ENCODE measurements around the gene APH1B.

The APH1B gene

DNA sequence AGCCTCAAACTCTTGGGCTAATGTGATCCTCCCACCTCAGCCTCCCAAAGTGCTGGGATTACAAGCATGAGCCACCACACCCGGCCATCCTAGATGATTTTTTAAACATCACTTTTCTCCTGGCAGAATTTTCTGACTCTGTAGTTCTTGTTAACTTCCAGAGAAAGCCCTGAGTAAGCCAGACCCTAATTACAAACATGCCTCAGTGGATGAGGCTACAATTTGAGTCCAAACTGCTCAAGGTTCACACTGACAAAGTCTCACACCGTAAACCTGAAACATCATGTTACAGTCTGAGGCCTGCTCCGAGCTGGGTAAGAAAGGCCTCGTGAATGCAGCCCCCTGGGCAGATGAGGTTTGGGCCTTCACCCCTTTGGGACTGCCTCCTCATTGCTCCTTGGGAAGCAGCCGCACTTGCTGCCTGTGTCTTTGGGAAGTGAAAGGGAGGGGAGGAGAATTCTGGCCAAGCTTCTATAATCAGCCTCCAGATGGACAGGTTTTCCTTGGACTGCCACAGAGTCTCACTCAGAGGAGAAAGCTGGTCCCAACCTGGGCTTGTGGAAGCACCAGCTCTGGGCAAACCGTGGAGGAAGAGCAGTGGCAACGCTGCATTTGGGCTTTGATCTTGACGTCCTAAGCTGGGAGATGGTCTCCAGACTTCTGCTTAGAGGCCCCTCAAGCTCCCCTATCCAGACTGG, 58.3 kb downstream of the APH1B start:
- no peak for DNase-seq

DNA sequence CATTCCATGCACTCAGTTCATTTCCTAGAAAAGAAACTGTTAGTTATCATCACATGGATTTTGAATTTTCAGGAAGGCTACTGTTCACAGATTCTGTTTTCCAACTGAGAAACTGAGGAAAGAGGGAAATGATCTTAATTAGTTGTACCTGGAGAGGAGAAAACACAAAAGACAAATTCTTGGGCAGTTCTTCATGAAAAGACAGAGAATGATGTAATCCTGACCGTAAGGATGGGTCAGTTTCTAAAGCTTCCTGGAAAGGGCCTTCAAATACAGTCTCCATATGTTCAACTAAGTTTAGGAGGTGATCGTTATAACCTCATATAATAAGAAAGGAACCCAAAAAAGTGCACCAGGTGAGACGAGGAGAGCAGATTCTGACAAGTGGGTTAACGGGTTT, 59.6 kb downstream of the APH1B start:
- no peak for DNase-seq

DNA sequence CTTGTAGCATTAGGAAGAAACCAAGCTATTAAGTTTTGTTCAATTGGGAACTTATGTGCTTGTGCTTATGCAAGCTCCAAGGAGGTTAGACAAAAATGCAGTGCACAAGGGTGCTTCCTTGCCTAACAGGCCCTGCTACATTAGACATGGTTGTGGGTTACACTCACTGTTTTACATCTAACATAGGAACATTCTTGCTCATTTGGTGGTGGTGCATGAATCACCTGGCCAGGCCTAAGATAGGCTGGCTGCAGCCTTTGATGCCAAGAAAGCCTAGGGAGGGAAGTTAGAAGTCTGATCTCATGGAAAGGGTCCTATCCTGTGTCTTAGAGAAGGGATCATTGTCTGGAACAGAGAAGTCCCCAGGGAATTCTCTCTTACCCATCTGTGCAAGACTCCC, 60.8 kb downstream of the APH1B start:
- no peak for DNase-seq

DNA sequence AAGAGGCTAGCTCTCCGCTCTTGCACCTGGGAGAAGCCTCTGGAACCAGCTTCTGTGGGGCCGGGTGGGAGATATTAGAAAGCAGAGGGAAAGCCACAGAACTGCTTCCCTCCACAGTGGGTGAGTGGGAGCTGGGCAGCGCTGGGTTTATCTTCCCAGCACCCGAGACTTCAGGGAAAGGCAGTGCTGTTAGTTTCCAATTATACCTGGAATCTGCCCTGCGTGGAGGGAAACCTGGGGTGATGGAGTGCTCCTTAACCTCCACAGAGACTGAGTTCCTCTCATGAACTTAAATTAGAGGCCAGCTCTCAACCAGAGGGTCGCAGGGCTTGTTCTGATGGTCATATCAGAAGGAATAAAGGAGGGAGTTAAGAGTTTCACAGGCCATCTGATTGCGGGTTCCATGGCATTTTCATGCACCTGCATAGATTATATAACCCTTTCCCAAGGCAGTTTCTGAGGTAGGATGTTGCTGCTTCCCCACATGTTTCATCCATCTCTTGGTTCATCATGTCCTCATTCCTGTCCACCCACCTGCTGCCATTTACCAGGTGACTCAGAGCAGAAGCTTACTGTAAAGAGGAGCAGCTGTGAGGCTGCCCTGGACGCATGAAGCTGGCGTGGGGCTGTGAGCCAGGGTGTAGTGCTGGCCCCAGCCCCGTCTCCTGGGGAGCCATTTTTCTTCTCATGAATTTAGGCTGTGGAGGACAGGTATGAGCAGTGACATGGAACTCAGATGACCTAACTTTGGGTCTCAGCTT, 61.8 kb downstream of the APH1B start:
- no peak for DNase-seq

DNA sequence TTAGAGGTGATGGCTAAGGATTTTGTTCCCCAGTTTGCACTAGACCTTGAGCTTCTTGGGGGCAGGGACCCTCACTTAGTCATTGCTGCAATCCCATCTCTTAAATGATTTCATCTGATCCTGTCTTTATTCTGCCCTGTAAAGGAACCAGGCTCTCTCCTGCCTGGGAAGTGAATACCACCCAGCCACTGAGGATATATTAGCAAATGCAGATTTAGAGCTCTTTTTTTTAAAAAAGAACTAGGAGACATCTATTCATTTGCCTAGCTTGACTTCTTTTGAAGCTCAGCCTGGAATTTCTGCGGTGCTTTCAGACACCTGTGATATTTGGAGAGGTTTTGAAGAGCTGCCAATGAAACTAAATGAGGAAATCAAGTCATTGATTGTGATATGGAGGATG, 62.4 kb downstream of the APH1B start:
- DNase-seq, result no peak

DNA sequence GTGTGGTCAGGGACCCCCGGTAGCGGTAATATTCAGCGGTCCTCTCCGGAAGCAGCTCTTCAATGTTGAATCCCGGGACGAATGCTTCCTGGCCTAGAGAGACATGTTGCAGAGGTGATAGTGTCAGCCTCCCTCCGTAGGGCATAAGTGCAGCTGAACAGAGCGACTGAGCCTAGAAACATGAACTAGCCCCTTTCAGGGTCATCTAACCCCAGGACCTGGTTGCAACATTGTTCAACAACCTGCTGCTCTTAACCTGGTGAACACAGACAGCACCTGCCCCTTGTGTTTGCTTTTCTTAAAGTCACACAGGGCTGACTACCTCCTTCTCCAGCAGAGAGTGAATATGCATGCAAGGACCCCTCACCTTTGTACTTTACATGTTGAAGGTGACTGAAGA, 62.9 kb downstream of the APH1B start:
- DNase-seq, result no peak

DNA sequence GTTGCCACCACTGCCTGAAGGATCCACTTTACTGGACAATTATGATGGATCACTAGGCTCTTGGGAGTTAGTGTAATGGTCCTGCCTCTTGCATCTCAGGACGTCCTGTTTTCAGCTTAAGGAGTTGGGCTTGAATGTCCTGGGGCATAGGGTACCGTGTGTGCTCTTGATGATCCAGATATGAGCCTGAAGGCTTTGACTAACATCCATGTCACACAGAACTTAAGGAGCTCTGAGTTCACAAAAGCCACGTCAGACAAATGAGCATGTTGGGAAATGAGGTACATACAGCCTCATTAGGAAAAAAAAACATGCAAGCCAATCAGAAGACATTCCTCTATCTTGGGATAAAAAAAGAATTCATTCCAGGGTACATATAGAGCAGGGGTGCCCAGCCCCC, 63.5 kb downstream of the APH1B start:
- DNase-seq, result no peak

DNA sequence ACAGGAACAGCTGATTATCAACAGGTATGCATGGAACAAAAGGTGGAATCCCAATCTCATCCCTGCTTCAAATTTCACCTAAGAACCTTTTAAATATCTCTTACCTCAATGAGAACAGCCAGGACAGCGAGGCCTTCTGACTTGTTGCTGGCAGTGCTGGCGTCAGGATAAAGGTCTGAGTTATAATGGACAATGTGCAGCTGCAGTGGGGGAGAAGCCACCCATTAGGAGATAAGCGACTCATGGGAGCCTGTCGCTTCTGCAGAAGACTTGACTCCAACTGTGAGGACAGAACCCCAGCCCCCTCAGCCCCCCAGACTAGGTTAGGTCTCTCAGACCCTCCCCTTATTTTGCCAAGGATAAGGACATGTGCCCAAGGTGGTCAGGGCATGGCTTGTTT, 64.5 kb downstream of the APH1B start:
- no peak for DNase-seq

DNA sequence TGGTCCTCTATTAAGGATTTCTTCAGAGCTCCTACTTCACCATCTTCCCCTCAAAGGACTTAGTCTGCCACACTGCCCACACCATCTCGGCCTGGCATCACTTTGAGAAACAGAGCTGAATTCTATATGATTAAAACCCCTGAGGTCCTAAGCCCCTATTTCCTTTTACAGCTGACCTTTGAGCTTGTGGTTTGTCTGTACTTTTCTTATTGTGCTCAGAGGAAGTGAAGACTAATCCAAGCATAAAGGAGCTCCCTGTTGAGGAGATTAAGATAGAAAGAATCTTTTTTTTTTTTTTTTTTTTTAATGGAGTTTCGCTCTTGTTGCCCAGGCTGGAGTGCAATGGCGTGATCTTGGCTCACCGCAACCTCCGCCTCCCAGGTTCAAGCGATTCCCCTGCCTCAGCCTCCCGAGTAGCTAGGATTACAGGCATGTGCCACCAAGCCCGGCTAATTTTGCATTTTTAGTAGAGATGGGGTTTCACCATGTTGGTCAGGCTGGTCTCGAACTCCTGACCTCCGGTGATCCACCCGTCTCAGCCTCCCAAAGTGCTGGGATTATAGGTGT, 65.7 kb downstream of the APH1B start:
- peak; percentile 15 for DNase-seq

DNA sequence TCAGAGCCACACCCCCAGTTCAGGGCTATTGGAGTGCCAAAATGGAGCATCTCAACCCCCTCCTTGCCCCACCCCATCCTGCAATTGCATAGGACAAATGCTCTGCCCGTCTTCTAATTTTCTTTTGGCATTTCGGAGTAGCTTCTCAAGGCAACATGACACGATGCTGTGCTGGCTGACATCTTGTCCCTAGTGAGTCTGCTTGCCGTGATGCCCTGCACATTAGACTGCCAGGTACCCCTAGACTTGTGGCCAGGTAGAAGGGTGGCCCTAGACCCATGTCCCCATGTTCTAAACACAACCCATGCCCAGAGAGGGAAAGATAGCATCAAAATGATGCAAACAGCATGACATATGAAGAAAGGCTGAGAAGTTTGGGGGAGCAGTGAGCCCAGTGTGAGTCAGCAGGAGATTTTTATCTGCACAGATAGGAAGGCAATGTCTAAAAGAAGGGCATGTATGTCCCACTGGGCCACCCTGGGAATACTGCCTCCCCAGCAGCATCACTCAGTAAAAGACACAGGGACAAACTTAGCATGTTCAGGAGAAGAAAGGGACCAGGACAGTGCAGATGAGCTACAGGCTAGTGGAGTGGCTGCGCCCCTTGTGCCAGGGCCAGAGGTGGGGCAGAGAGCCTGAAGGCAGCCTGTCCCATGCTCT, 67.5 kb downstream of the APH1B start:
- peak; percentile 75 for DNase-seq

DNA sequence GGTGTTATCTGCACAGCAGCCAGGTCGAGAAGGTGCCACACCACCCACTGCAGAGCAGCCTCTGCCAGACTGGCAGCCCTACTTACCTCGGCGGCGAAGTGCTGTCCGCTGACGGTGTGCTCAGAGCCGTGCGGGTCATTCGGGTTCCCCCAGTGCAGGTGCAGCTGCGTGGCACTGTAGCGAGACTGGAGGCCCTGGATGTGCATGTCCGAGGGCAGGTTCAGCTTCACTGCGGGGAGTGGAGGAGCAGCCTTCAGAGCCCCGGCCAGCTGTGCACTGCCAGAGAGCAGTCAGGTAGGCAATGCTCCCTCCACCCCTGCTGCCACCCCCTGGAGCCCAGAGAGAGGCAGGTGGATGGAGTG, 68.0 kb downstream of the APH1B start:
- DNase-seq, result no peak

DNA sequence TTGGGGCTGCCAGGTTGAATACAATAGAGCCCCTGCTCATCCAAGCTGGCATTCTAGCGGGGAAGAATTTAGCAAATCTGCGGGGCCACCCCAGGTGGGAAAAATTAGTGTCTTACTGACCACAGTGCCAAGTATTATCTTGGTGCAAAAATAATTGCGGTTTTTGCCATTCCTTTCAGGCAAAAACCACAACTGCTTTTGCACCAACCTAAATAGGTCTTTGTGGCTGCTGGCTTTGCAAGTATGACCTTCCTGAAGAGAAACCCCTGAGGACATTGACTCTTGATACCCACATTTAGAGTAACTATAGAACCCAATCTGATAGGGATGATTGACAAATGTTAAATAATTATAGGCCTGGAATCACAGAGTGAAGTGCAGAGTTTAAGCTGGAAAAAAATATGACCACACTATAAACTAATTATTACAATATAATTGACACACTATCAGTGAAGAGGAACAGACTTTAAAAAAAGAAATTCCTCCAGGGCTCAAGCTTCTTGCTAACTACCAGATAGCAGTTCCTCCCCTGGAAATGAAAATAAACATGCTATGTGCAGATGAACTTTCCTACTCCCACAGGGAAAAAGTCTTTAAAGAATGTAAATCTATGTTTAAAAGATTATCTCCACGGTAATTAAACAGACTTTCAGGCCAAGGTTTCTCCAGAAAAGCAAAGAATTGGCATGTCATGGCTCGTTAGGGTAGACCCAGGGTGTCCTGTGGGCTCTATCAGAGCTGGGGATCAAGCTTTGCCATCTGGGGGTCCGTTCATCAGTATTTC, 69.9 kb downstream of the APH1B start:
- DNase-seq, result no peak

DNA sequence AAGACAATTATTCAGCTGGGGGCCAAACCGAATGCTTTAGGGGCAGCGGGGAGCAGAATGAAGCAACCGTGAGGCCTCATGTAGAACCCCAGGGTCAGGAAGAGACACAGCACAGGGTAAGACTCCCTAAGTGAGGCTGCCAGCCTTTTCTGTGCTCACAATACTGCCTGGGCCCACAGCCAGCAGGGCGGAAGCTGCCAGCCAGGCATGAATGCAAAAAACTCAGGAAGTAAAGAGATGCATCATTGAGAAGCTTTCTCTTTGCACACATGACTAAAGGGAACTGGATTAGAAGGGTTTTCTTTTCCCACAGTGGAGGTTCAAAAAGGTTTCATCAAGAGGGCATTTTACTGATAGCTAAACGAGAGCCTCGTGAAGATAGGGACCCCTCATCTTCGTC, 71.0 kb downstream of the APH1B start:
- peak; percentile 58 for DNase-seq

DNA sequence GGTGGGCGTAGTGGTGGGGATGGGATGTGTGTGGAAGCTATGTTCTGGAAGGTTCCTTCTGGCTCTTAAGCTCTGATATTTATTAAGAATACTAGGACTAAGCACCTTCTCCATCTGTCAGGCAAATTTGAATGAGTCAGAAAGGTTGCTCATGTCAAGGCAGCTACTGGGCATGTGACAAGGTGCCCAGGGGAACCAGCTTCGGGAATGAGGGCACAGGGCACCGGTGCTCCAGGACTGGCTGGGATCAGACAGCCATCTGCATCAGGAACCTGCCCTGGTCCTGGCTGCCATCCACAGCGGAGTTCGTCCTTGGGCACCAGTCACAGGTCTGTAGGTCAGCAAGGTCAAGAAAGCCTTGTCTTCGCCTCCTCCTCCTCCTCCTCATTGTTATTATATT, 71.8 kb downstream of the APH1B start:
- DNase-seq, result no peak

DNA sequence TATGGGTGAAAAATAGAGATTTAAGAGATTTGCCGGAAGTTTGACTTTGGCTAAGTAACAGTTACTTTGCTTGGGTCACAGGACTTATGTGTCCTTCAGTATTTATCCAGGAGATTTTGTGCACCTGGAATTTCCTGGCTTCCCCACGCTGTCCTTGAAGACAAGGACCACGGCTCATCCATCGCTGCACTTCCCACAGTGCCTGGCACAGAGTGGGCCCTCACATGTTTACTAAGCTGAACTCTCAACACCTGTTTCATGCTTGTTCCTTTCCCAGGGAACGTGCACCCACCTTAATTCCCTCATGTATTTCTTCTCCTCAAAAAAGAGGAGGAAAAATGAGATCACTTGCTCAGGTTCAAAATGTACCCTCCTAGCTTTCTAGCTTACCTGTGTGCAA, 72.2 kb downstream of the APH1B start:
- no peak for DNase-seq

DNA sequence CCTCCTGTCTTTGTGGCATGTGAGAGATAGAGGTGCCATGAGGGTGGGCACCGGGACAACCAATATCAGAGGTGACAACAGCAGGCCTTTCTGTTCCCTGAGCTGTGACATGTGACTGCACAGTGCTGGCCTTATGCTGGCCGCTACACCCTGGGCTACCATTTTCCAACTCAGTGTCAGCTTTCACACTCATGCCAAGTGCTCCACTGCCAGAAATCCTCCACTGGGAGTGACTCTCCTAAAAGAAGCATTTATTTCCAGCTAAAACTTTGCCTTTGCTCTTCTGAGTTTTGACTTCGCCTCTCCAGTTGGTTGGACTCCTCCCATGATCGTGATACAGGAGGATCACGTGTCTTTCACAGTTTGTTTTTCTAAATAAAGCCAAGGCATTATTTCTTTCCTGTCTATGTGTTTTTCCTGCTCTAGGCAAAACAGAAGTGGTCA, 72.8 kb downstream of the APH1B start:
- DNase-seq, result no peak

DNA sequence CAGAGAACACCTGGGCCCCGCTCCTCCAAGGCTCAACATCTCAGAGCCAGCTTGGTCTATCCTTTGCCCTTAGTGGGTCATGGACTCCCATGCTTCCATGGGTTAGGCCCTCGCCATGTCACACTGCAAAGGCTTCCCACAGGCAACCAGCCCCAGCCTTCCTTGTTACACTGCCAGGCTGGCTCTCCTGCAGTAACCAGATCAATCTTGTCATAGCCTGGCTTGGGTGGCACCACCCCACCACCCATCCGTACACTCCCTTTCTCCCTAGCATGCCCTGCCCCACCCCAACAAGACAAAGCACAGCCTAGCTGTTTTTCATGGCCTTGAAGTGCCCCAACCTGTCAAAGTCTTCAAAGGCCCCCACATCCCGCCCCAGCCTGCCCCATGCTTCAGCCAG, 73.8 kb downstream of the APH1B start:
- DNase-seq, result no peak

DNA sequence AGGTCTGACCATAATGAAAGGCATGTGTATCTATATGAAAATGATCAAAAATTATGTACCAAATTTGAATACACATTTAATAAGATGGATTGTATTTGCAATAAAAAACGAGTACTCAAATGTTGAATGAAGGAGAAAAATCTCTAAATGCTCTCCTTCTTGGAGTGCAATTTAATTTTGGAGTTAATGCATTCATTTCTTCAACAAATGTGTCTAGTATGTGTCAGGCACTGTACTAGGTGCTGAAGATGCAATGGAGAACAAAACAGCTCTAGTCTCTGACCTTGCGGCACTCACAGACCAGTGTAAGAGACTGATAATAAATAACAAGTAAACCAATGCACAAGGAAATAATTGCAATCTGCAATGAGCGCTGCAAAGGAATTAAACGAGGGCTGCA, 75.4 kb downstream of the APH1B start:
- no peak for DNase-seq

DNA sequence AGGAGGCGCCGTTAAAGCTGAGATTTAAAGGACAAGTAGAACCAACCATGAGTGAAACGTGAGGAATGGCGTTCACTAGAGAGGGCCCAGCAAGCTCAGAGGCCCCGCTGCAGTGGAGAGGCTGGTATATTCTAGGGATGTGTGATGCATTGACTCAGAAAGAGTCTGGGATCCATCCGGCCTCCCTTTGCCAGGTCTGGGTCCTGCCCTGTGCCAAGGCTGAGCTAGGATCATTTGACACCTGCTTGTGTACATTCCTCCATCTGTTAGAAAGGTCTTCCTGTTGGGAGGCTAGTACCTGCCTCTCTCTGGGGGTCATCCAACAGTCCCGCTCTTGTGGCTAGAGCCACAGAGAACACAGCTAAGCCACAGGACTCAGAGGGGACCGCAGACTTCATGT, 75.9 kb downstream of the APH1B start:
- DNase-seq, result no peak

DNA sequence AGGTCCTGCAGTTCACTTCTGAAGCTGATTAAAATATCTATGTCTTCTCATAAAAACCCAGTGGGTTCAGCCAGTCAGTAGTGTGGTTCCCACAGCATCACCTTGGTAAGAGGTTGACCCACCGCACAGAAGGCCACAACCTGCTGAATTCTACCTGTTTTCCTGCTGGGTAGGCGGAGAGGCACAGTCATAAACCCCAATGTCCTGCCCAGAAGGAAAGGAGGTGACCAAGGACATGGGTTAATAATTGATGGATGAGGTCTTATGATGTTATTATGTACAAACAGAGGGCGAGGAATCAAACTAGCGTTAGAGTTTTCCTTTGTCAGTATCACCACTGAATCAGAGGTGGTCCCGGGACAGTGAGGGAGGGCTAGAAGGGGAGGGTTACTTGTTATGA, 76.5 kb downstream of the APH1B start:
- no peak for DNase-seq

DNA sequence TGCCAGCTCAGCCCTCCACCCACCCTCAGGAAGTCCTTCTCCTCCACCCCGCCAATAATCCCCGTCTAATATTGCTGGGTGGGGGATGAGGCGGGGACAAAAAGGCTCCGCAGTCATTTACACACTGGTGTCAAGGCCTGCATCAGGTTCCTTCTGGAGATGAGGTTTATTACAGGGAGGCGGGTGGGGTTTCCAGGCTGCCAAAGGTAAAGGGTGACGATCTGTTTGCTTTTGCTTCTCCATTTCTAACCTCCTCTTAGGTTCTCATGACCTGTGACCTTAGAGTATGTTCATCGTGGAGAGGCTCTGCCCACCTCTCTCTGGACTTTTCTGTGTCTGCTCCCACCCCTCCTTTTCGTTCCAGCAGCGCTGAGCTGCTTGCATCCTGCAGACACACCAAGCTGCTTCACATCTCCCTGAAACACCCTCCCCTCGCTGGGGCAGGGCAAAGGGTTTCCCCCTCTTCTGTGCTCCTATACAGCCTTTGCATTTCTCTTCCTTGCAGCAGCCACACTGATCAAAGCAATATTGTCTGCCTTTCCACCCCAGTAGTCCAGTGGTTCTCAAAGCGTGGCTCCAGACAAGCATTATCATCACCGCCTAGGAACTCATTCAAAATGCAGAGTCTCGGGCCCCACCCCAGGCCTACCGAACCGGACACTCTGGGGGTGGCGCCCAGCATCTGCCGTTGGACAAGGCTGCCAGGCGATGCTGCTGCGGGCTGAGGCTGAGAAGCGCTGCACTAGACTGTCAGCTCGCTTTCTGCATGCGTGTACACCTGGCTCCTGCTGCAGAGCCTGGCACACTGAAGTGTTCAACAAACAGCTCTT, 77.6 kb downstream of the APH1B start:
- no peak for DNase-seq

DNA sequence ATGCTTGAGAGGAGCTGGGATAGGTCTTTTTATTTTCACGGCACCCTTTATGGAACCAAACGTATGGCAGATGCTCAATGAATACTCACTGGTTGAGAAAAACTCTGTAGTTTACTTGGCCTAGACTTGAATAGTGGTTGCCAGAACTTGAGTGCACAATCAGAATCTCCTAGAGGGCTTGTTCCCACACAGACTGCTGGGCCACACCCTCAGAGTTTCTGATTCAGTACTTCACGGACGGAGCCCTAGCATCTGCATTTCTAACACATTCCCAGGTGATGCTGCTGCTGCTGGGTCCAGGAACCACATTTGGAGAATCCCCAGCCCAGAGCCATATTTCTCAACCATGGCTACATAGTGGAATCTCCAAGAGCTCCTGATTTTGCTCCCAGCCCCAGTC, 79.7 kb downstream of the APH1B start:
- DNase-seq, result no peak
